A673 (cell line): ENCODE results near the gene TBX1. TPM values are rescaled to one million over a fixed set of nuclear protein-coding genes. Genes with fewer than 3 reads are reported as not detected.

Experiments used
- BruUV-seq: library from RNA; stranded (reverse); fragments of 400-500 nt; replicated peaks from 2 replicates; lab custom pipeline; 2021; lab: Mats Ljungman, UMichigan
- CTCF ChIA-PET: fragments of 300-600 bp; sonication (Branson Sonifier 250); formaldehyde crosslinking; loops from one replicate; lab custom pipeline; 2022; ENCODE audit warnings: antibody characterized with exemption; lab: Charles Lee
- POLR2A ChIA-PET: fragments of 300-600 bp; sonication (Branson Sonifier 250); formaldehyde crosslinking; loops from one replicate; lab custom pipeline; 2022; ENCODE audit warnings: antibody characterized with exemption; ENCODE audit not compliant: low non-redundant PET; lab: Charles Lee
- DNase-seq: peaks from one replicate; pipeline ENCODE4 v3.0.0-alpha.2; 2015; ENCODE audit warnings: low spot score
- H3K27ac ChIP-seq: fragments of 200-600 bp; sonication (generic); 2 replicates; pipeline ENCODE4 v1.5.1; 2016; ENCODE audit warnings: mixed run types, low read depth, mild to moderate bottlenecking, mixed read lengths, antibody characterized with exemption, low read length; ENCODE audit not compliant: poor library complexity, severe bottlenecking
- H3K27me3 ChIP-seq: fragments of 200-600 bp; sonication (generic); replicated peaks from 2 replicates; pipeline ENCODE4 v1.6.1; 2017; ENCODE audit warnings: mixed run types, low read depth, mild to moderate bottlenecking, mixed read lengths, antibody characterized with exemption, low read length; ENCODE audit not compliant: insufficient read depth, poor library complexity
- H3K36me3 ChIP-seq: fragments of 200-600 bp; sonication (generic); 2 replicates; pipeline ENCODE4 v1.6.1; 2016; ENCODE audit warnings: mixed run types, mild to moderate bottlenecking, mixed read lengths, antibody characterized with exemption, low read length; ENCODE audit not compliant: insufficient read depth, poor library complexity, severe bottlenecking
- H3K4me1 ChIP-seq: fragments of 200-600 bp; sonication (generic); 2 replicates; pipeline ENCODE4 v1.6.1; 2017; ENCODE audit warnings: mixed run types, mild to moderate bottlenecking, mixed read lengths, antibody characterized with exemption, low read length; ENCODE audit not compliant: insufficient read depth, poor library complexity, severe bottlenecking
- H3K4me3 ChIP-seq: fragments of 200-600 bp; sonication (generic); 2 replicates; pipeline ENCODE4 v1.5.1; 2016; ENCODE audit warnings: low read depth, mixed run types, mild to moderate bottlenecking, mixed read lengths, low read length; ENCODE audit not compliant: poor library complexity, severe bottlenecking
- H3K9me3 ChIP-seq: fragments of 200-600 bp; sonication (generic); 2 replicates; pipeline ENCODE4 v1.6.1; 2016; ENCODE audit warnings: mixed run types, low read depth, mild to moderate bottlenecking, mixed read lengths, antibody characterized with exemption, low read length; ENCODE audit not compliant: poor library complexity, severe bottlenecking
- EZH2 ChIP-seq: fragments of 200-600 bp; sonication (generic); IDR thresholded peaks from 2 replicates; pipeline ENCODE4 v1.6.1; 2017; ENCODE audit warnings: borderline replicate concordance, low read depth, mild to moderate bottlenecking, mixed read lengths, antibody characterized with exemption, low read length; ENCODE audit not compliant: poor library complexity, severe bottlenecking
- intact Hi-C: fragments of 100-400 bp; cut with micrococcal nuclease; formaldehyde crosslinking; loops from one replicate; pipeline ENCODE4 v1.10.0; 2022; ENCODE audit not compliant: unreplicated experiment
- total RNA-seq: library from RNA; stranded (reverse); gene quantifications from 2 replicates; pipeline ENCODE4 v1.2.3, GENCODE V29; 2021
- TF ChIP-seq, protein P1 (sequence below): fragments of 300-800, 200-600 bp; sonication (generic); conservative IDR thresholded peaks from 2 replicates; pipeline ENCODE4 v1.5.1; 2017; ENCODE audit warnings: low read depth, mild to moderate bottlenecking, antibody characterized with exemption, low read length, moderate library complexity, mixed read lengths

Gene TBX1
- total RNA-seq, 1 experiment from 2014 or later: 3.6 TPM

DNA sequence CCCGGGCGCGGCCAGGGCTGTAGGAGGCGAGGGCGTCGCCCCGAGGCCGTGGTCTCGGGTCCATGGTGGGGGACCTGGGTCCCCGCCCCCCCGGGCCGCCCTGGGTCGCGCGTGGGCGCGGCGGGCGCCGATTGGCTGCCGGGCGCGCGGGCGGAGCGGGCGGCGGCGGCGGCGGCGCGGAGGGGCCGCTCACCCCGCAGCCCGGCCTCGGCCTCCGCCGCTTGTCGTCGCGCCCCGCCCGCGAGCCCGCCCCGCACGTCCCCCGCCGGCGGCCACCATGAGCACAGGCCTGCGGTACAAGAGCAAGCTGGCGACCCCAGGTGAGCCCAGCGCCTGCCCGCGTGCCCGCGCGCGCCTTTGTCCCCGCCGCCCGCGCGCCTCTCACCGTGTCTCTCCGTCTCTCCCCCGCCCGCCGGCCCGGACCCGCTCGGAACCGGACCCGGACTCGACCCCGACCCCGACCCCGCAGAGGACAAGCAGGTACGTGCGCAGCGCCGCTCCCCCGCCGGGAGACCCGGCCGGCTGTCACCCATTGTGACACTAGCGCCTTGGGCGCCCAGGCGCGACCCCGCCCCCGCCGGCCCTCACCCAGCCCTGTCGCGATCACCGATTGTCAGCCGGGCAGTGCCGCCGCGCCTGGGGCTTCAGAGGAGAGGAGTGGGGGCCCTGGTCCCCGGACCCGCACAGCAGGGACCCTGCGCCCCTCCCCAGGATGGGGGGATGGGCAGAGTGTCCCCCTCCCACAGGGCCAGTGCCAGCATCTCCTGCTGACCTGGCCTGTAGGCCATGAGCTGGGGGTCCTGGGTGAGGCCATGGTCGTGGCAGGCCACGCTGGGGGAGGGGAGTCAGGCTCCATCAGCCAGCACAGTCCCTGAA is 46.0 kb upstream of the TBX1 start, which contains the start of gene SEPTIN5:
Gene SEPTIN5 (plus strand): TSS at position 192 of the 876 bp plus-strand sequence. CDS start 86 bp downstream, at position 278.
- ChIA-PET CTCF (interaction anchor here (0.6 kb wide), 1 partner anchor 87 kb away, joined by 4 read pairs; no protein-coding TSS in a partner anchor), POLR2A (no interaction called here)
- peak within 1 kb of the TSS; percentile 31 for H3K27ac ChIP-seq
- no peaks in the 10 kb centered on the region for H3K36me3 ChIP-seq
- no TSS peak for BruUV-seq
- H3K9me3 ChIP-seq: no peaks in the 10 kb centered on the region
- peak within 1 kb of the TSS; percentile 79 for H3K4me3 ChIP-seq
- no peaks in the 10 kb centered on the region for H3K27me3 ChIP-seq
- no peak for DNase-seq
- intact Hi-C loops: loop anchor here (5.0 kb wide), 1 partner anchor 282 kb away; the partner anchor contains the start of genes HIRA and MRPL40
- peaks cover 10% of the 10 kb centered on the region for H3K4me1 ChIP-seq
- TF ChIP-seq EZH2: no peak
- TF ChIP-seq, protein P1, sequence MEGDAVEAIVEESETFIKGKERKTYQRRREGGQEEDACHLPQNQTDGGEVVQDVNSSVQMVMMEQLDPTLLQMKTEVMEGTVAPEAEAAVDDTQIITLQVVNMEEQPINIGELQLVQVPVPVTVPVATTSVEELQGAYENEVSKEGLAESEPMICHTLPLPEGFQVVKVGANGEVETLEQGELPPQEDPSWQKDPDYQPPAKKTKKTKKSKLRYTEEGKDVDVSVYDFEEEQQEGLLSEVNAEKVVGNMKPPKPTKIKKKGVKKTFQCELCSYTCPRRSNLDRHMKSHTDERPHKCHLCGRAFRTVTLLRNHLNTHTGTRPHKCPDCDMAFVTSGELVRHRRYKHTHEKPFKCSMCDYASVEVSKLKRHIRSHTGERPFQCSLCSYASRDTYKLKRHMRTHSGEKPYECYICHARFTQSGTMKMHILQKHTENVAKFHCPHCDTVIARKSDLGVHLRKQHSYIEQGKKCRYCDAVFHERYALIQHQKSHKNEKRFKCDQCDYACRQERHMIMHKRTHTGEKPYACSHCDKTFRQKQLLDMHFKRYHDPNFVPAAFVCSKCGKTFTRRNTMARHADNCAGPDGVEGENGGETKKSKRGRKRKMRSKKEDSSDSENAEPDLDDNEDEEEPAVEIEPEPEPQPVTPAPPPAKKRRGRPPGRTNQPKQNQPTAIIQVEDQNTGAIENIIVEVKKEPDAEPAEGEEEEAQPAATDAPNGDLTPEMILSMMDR: no peak

DNA sequence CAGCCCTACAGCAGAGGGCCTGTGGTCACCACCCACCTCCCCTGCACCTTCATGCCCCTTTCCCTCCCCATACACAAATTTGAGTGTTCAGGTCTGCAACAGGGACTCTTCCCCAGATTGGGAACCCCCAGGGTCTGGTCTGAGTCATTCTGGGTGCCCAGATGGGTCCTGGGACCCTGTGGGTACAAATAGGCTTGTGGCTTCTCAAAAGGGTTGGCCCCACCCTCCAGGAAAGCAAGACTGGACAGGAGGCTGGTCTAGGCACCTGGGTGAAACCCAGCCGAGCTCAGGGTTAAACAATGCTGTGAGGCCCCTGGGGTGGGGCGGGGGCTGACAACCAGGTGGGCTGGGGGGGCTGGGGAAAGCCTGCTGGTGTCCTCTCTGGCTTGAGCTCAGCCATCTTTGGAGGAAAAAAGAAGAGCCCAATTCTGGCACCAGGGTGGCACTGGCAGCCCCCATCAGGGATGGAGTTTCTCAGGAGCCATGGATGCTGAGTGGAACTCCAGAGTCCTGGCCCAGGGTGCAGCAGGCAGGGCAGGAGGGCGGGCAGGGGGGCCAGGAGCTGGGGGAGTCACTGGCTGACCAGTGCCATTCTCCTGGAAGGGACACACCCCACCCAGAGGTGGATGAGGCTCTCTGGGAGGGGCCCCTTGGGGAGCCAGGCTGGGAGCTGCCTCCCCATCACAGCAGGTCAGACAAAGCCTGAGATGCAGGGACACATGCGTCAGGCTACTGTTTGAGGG is 45.2 kb upstream of the TBX1 start:
- H3K9me3 ChIP-seq: no peaks in the 10 kb centered on the region
- ChIA-PET CTCF (no interaction called here), POLR2A (no interaction called here)
- H3K4me3 ChIP-seq: peak overlapping the region; percentile 79
- H3K4me1 ChIP-seq: peaks cover 10% of the 10 kb centered on the region
- H3K36me3 ChIP-seq: peaks cover 7% of the 10 kb centered on the region
- DNase-seq: no peak
- TF ChIP-seq, protein P1: no peak
- no peak for TF ChIP-seq EZH2
- no TSS peak for BruUV-seq
- no peaks in the 10 kb centered on the region for H3K27me3 ChIP-seq
- no peak overlapping the region for H3K27ac ChIP-seq
- intact Hi-C loops: loop anchor here (5.0 kb wide), 1 partner anchor 283 kb away; the partner anchor contains the start of genes HIRA and MRPL40

DNA sequence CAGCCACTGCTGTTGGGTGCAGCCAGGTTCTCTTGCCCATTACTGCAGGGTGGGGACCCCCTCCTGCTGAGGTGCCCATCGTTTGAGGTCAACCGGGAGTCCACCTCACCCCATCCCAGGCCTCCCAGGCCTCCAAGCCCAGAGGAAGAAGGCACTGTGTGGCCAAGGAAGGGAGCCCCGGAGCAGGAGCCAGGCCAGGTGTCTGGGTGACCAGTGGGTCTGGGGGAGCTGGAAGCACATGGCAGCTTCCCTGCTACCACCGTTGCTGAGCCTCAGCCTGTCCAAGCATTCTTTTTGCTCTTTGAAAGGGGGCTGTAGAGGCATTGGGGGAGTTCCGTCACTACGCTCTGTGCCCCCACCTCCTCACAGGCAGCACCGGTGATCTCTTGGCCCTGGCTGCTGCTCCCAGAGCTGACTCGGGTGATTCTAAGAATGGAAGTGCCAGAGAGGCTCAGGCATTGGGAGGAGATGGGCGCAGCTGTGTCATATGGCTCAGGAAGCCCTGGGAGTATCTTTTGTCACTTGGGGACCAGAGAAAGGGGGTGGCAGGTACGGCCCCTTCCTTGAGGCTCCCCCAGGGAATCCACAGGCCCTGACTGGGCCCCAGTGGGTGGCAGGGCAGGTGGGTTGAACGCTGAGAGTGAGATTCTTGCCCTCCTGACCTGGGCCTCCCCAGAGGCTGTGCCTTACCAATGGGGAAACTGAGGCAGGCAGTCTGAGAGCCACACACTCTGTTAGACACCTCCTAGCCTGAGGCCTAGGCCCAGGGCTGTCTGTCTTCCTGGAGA is 44.3 kb upstream of the TBX1 start:
- no peak overlapping the region for H3K27ac ChIP-seq
- ChIA-PET POLR2A (no interaction called here), CTCF (no interaction called here)
- DNase-seq: no peak
- no peaks in the 10 kb centered on the region for H3K9me3 ChIP-seq
- H3K27me3 ChIP-seq: no peaks in the 10 kb centered on the region
- BruUV-seq: no TSS peak
- no peak overlapping the region for H3K4me3 ChIP-seq
- peaks cover 15% of the 10 kb centered on the region for H3K36me3 ChIP-seq
- TF ChIP-seq, protein P1: no peak
- H3K4me1 ChIP-seq: peaks cover 10% of the 10 kb centered on the region
- intact Hi-C loops: loop anchor here (5.0 kb wide), 1 partner anchor 284 kb away; the partner anchor contains the start of genes HIRA and MRPL40
